HG03039 (cell line): ENCODE measurements around the gene HMGA1.
"Not testable (repeated sequence)": the region's sequence is repeated elsewhere in the genome, so short reads cannot be mapped to it uniquely, and the experiment has no call there.

Source experiments
- ATAC-seq: cut with Tn5 transposase; IDR thresholded peaks from one replicate; pipeline ENCODE4 v1.9.1; 2021; ENCODE audit warnings: mild to moderate bottlenecking, moderate library complexity; ENCODE audit not compliant: unreplicated experiment

HMGA1 gene

GRCh38 chr6:34239893-34240292 lies 3.2 kb downstream of the HMGA1 start:
- ATAC-seq, result no peak

- ATAC-seq, result no peak
These were observed 3.9 kb downstream of the HMGA1 start for GRCh38 chr6:34240329-34241248.

GRCh38 chr6:34241351-34242215 lies 4.9 kb downstream of the HMGA1 start:
- no peak for ATAC-seq

GRCh38 chr6:34242252-34243130 lies 5.8 kb downstream of the HMGA1 start:
- no peak for ATAC-seq

- no peak for ATAC-seq
These were observed 6.6 kb downstream of the HMGA1 start for GRCh38 chr6:34243131-34243771.

GRCh38 chr6:34243901-34244884 lies 7.5 kb downstream of the HMGA1 start:
- no peak for ATAC-seq

- not testable (repeated sequence) for ATAC-seq
These were observed 8.5 kb downstream of the HMGA1 start for GRCh38 chr6:34245032-34245760.

GRCh38 chr6:34245761-34246140 lies 9.1 kb downstream of the HMGA1 start:
- ATAC-seq, result not testable (repeated sequence)

- ATAC-seq, result no peak
These were observed 9.5 kb downstream of the HMGA1 start for GRCh38 chr6:34246249-34246562.

GRCh38 chr6:34246563-34247391 lies 10.1 kb downstream of the HMGA1 start:
- ATAC-seq, result no peak

- no peak for ATAC-seq
These were observed 11.0 kb downstream of the HMGA1 start for GRCh38 chr6:34247481-34248197.

GRCh38 chr6:34248198-34248726 lies 11.6 kb downstream of the HMGA1 start:
- peak; percentile 8 for ATAC-seq

GRCh38 chr6:34248727-34249468 lies 12.2 kb downstream of the HMGA1 start, which contains the start of gene SMIM29:
Gene SMIM29, minus strand, starts transcription at chr6:34249006. Its CDS starts 1,215 bp downstream, at chr6:34247791.
- ATAC-seq, result peak; percentile 80

GRCh38 chr6:34249469-34250261 lies 13.0 kb downstream of the HMGA1 start:
- peak; percentile 15 for ATAC-seq

- not testable (repeated sequence) for ATAC-seq
These were observed 15.7 kb downstream of the HMGA1 start for GRCh38 chr6:34252395-34252794.
